Activated T-helper 2 cell treated with anti-CD3 and anti-CD28 coated beads, Interferon-gamma antibody, Interleukin-2, Interleukin-4, amounts not matched to agents 10 μg/mL and 5 μg/mL and 100 μg/mL, durations not matched to agents 14 hours and 24 hours and 36 hours (primary cell): Measurements from ENCODE around the gene EYS. TPM values are rescaled to one million over a fixed set of nuclear protein-coding genes. Genes with fewer than 3 reads are reported as not detected.

Source experiments
- DNase-seq: peaks from one replicate; pipeline ENCODE4 v3.0.0; 2021; ENCODE audit warnings: low spot score
- H3K27ac Mint-ChIP-seq: one replicate; pipeline ENCODE4 v1.8.0; 2021; ENCODE audit warnings: mixed read lengths
- H3K27me3 Mint-ChIP-seq: one replicate; pipeline ENCODE4 v1.8.0; 2021; ENCODE audit warnings: low read depth, mixed read lengths
- H3K36me3 Mint-ChIP-seq: one replicate; pipeline ENCODE4 v1.8.0; 2021; ENCODE audit warnings: low read depth, mixed read lengths
- H3K4me1 Mint-ChIP-seq: one replicate; pipeline ENCODE4 v1.8.0; 2021; ENCODE audit warnings: low read depth, mixed read lengths
- H3K4me3 Mint-ChIP-seq: one replicate; pipeline ENCODE4 v1.8.0; 2021; ENCODE audit warnings: low read depth, mild to moderate bottlenecking, moderate library complexity, mixed read lengths
- H3K9me3 Mint-ChIP-seq: one replicate; pipeline ENCODE4 v1.8.0; 2021; ENCODE audit warnings: mixed read lengths
- intact Hi-C: fragments of 100-400 bp; cut with micrococcal nuclease; formaldehyde crosslinking; loops from one replicate; pipeline ENCODE4 v1.15.1; 2023
- total RNA-seq: library from RNA; stranded (reverse); gene quantifications from 2 replicates; pipeline ENCODE4 v1.2.3, GENCODE V29; 2022

The EYS gene
- total RNA-seq, 1 donor from 2014 or later: not detected

- Mint-ChIP-seq H3K36me3 (no peaks in the 10 kb centered on the region), H3K4me1 (no peaks in the 10 kb centered on the region), H3K27ac (no peak overlapping the region), H3K9me3 (no peaks in the 10 kb centered on the region), H3K27me3 (no peaks in the 10 kb centered on the region), H3K4me3 (no peak overlapping the region)
- no peak for DNase-seq
- intact Hi-C loops: no loop called here
These were observed 708.8 kb downstream of the EYS start for GRCh38 chr6:64998204-64998603.

GRCh38 chr6:64996301-64996700, 710.7 kb downstream of the EYS start:
- no peak for DNase-seq
- Mint-ChIP-seq H3K9me3 (no peaks in the 10 kb centered on the region), H3K4me3 (no peak overlapping the region), H3K27ac (no peak overlapping the region), H3K36me3 (no peaks in the 10 kb centered on the region), H3K4me1 (no peaks in the 10 kb centered on the region), H3K27me3 (no peaks in the 10 kb centered on the region)
- intact Hi-C loops: no loop called here

GRCh38 chr6:64990652-64991304, 716.2 kb downstream of the EYS start:
- no peaks in the 10 kb centered on the region for H3K27me3 Mint-ChIP-seq
- intact Hi-C loops: no loop called here
- H3K4me3 Mint-ChIP-seq: no peak overlapping the region
- H3K36me3 Mint-ChIP-seq: no peaks in the 10 kb centered on the region
- no peaks in the 10 kb centered on the region for H3K9me3 Mint-ChIP-seq
- H3K4me1 Mint-ChIP-seq: no peaks in the 10 kb centered on the region
- no peak for DNase-seq
- H3K27ac Mint-ChIP-seq: no peak overlapping the region

- no peak overlapping the region for H3K4me3 Mint-ChIP-seq
- H3K4me1 Mint-ChIP-seq: no peaks in the 10 kb centered on the region
- intact Hi-C loops: no loop called here
- DNase-seq: no peak
- no peaks in the 10 kb centered on the region for H3K9me3 Mint-ChIP-seq
- H3K36me3 Mint-ChIP-seq: no peaks in the 10 kb centered on the region
- no peak overlapping the region for H3K27ac Mint-ChIP-seq
- H3K27me3 Mint-ChIP-seq: no peaks in the 10 kb centered on the region
These were observed 718.9 kb downstream of the EYS start for GRCh38 chr6:64988148-64988547.

GRCh38 chr6:64987066-64987465, 720.0 kb downstream of the EYS start:
- intact Hi-C loops: no loop called here
- no peaks in the 10 kb centered on the region for H3K9me3 Mint-ChIP-seq
- no peak for DNase-seq
- H3K27me3 Mint-ChIP-seq: no peaks in the 10 kb centered on the region
- no peak overlapping the region for H3K4me3 Mint-ChIP-seq
- H3K36me3 Mint-ChIP-seq: no peaks in the 10 kb centered on the region
- no peaks in the 10 kb centered on the region for H3K4me1 Mint-ChIP-seq
- no peak overlapping the region for H3K27ac Mint-ChIP-seq

- no peak overlapping the region for H3K4me3 Mint-ChIP-seq
- intact Hi-C loops: no loop called here
- peaks cover 5% of the 10 kb centered on the region for H3K9me3 Mint-ChIP-seq
- no peak overlapping the region for H3K27ac Mint-ChIP-seq
- no peaks in the 10 kb centered on the region for H3K36me3 Mint-ChIP-seq
- H3K27me3 Mint-ChIP-seq: no peaks in the 10 kb centered on the region
- no peaks in the 10 kb centered on the region for H3K4me1 Mint-ChIP-seq
- DNase-seq: no peak
These were observed 721.3 kb downstream of the EYS start for GRCh38 chr6:64985726-64986125.

- Mint-ChIP-seq H3K36me3 (no peaks in the 10 kb centered on the region), H3K27me3 (no peaks in the 10 kb centered on the region), H3K4me3 (no peak overlapping the region), H3K4me1 (no peaks in the 10 kb centered on the region), H3K9me3 (peaks cover 5% of the 10 kb centered on the region), H3K27ac (no peak overlapping the region)
- intact Hi-C loops: no loop called here
- no peak for DNase-seq
These were observed 722.1 kb downstream of the EYS start for GRCh38 chr6:64984948-64985347.

GRCh38 chr6:64983089-64983488, 723.9 kb downstream of the EYS start:
- intact Hi-C loops: no loop called here
- DNase-seq: no peak
- H3K4me1 Mint-ChIP-seq: no peaks in the 10 kb centered on the region
- peaks cover 11% of the 10 kb centered on the region for H3K9me3 Mint-ChIP-seq
- no peaks in the 10 kb centered on the region for H3K36me3 Mint-ChIP-seq
- H3K4me3 Mint-ChIP-seq: no peak overlapping the region
- H3K27me3 Mint-ChIP-seq: no peaks in the 10 kb centered on the region
- no peak overlapping the region for H3K27ac Mint-ChIP-seq

- DNase-seq: no peak
- Mint-ChIP-seq H3K27ac (no peak overlapping the region), H3K4me3 (no peak overlapping the region), H3K27me3 (no peaks in the 10 kb centered on the region), H3K4me1 (no peaks in the 10 kb centered on the region), H3K36me3 (no peaks in the 10 kb centered on the region), H3K9me3 (peaks cover 23% of the 10 kb centered on the region)
- intact Hi-C loops: no loop called here
These were observed 733.9 kb downstream of the EYS start for GRCh38 chr6:64973142-64973541.

GRCh38 chr6:64969139-64969538, 737.9 kb downstream of the EYS start:
- H3K36me3 Mint-ChIP-seq: no peaks in the 10 kb centered on the region
- no peaks in the 10 kb centered on the region for H3K27me3 Mint-ChIP-seq

GRCh38 chr6:64955435-64955848, 751.6 kb downstream of the EYS start:
- intact Hi-C loops: no loop called here

More at GRCh38 chr6:64969139-64969538, 737.9 kb downstream of the EYS start:
- no peak overlapping the region for H3K27ac Mint-ChIP-seq
- H3K4me3 Mint-ChIP-seq: no peak overlapping the region
- H3K4me1 Mint-ChIP-seq: no peaks in the 10 kb centered on the region
- intact Hi-C loops: no loop called here
- peaks cover 21% of the 10 kb centered on the region for H3K9me3 Mint-ChIP-seq
- DNase-seq: no peak

GRCh38 chr6:64949257-64949656, 757.8 kb downstream of the EYS start:
- Mint-ChIP-seq H3K9me3 (peaks cover 3% of the 10 kb centered on the region), H3K27me3 (no peaks in the 10 kb centered on the region), H3K4me1 (no peaks in the 10 kb centered on the region), H3K4me3 (no peak overlapping the region), H3K27ac (no peak overlapping the region), H3K36me3 (no peaks in the 10 kb centered on the region)
- intact Hi-C loops: no loop called here
- no peak for DNase-seq

More at GRCh38 chr6:64955435-64955848, 751.6 kb downstream of the EYS start:
- Mint-ChIP-seq H3K9me3 (peaks cover 19% of the 10 kb centered on the region), H3K27ac (no peak overlapping the region), H3K27me3 (no peaks in the 10 kb centered on the region), H3K4me3 (no peak overlapping the region), H3K36me3 (no peaks in the 10 kb centered on the region), H3K4me1 (no peaks in the 10 kb centered on the region)
- no peak for DNase-seq

GRCh38 chr6:64948261-64948660, 758.8 kb downstream of the EYS start:
- no peaks in the 10 kb centered on the region for H3K27me3 Mint-ChIP-seq
- no peak overlapping the region for H3K4me3 Mint-ChIP-seq
- no peak for DNase-seq
- no peaks in the 10 kb centered on the region for H3K36me3 Mint-ChIP-seq
- no peaks in the 10 kb centered on the region for H3K4me1 Mint-ChIP-seq
- intact Hi-C loops: no loop called here
- H3K27ac Mint-ChIP-seq: no peak overlapping the region
- H3K9me3 Mint-ChIP-seq: peaks cover 8% of the 10 kb centered on the region

GRCh38 chr6:64945450-64945849, 761.6 kb downstream of the EYS start:
- Mint-ChIP-seq H3K4me1 (no peaks in the 10 kb centered on the region), H3K27me3 (no peaks in the 10 kb centered on the region), H3K4me3 (no peak overlapping the region), H3K36me3 (no peaks in the 10 kb centered on the region), H3K9me3 (peaks cover 24% of the 10 kb centered on the region), H3K27ac (no peak overlapping the region)
- no peak for DNase-seq
- intact Hi-C loops: no loop called here
